K562 (cell line): Measurements from ENCODE around the gene MTRFR. TPM values are rescaled to one million over a fixed set of nuclear protein-coding genes. Genes with fewer than 3 reads are reported as not detected.

Experiments used
- ATAC-seq: fragments of 200-7000 bp; cut with Tn5 transposase; 3 replicates; pipeline ENCODE4 v1.9.1; 2020; ENCODE audit warnings: moderate library complexity
- BruUV-seq: library from RNA; stranded (reverse); fragments of 400-500 nt; replicated peaks from 2 replicates; lab custom pipeline; 2021; lab: Mats Ljungman, UMichigan
- CTCF ChIA-PET: fragments of 300-600 bp; formaldehyde crosslinking; extraction: SDS; loops from one replicate; lab custom pipeline; 2021; ENCODE audit warnings: low intra/inter-chr PET ratio; lab: Yijun Ruan, JAX
- POLR2A ChIA-PET: fragments of 300-600, 350-650 bp; sonication (Branson Sonifier 250); formaldehyde crosslinking; extraction: SDS; loops from one replicate; lab custom pipeline; 2021; ENCODE audit warnings: antibody characterized with exemption, inconsistent platforms; lab: Yijun Ruan, JAX
- DNase-seq, 4 experiments: peaks; one replicate each; pipeline versions ENCODE4 v3.0.0 to v3.0.0-alpha.2; 2011 to 2018; ENCODE audit warnings: low spot score in 3 of 4, mixed read lengths in 3 of 4; ENCODE audit errors: extremely low read depth in 1 of 4
- FAIRE-seq: peaks from 2 replicates; lab custom pipeline; 2011; peaks lifted over from hg19 to GRCh38; lab: Jason Lieb, UNC
- H2AFZ ChIP-seq: 2 replicates; pipeline ENCODE4 v1.6.0; 2011; ENCODE audit warnings: low read depth, low read length, control low read depth, inconsistent platforms
- H3K27ac ChIP-seq: fragments of 200-600 bp; 3 replicates; pipeline ENCODE4 v1.8.0; 2011; ENCODE audit warnings: low read depth, mild to moderate bottlenecking, control low read depth, inconsistent platforms, low read length, moderate library complexity, mixed read lengths; ENCODE audit errors: extremely low read depth
- H3K27me3 ChIP-seq, 2 experiments: fragments of 300-600 bp in 1 of 2; 2 replicates in 1 of 2; 3 replicates in 1 of 2; pipeline versions ENCODE4 v1.6.0 to v1.8.0; 2011; ENCODE audit warnings: inconsistent platforms in 2 of 2, low read length in 2 of 2, mild to moderate bottlenecking in 1 of 2, mixed read lengths in 1 of 2, moderate library complexity in 1 of 2; ENCODE audit not compliant: control insufficient read depth in 2 of 2, insufficient read depth in 2 of 2
- H3K36me3 ChIP-seq: fragments of 300-600 bp; 3 replicates; pipeline ENCODE4 v1.8.0; 2011; ENCODE audit warnings: mild to moderate bottlenecking, low read length, inconsistent platforms; ENCODE audit not compliant: control insufficient read depth, insufficient read depth
- H3K4me1 ChIP-seq, 2 experiments: fragments of 200-600 bp in 1 of 2; replicated peaks in 1 of 2; 2 replicates in 1 of 2; 3 replicates in 1 of 2; pipeline versions ENCODE4 v1.5.1 to v1.8.0; 2011; ENCODE audit warnings: inconsistent platforms in 2 of 2, low read length in 2 of 2, mild to moderate bottlenecking in 1 of 2, mixed read lengths in 1 of 2, moderate library complexity in 1 of 2; ENCODE audit not compliant: control insufficient read depth in 2 of 2, insufficient read depth in 2 of 2
- H3K4me2 ChIP-seq: 2 replicates; pipeline ENCODE4 v1.6.1; 2011; ENCODE audit warnings: low read length, control low read depth, inconsistent platforms, mixed read lengths; ENCODE audit not compliant: insufficient read depth
- H3K4me3 ChIP-seq: fragments of 200-600 bp; sonication (generic), shearing (Covaris generic); 2 replicates; pipeline ENCODE4 v1.5.1; 2016; ENCODE audit warnings: control low read depth, inconsistent platforms
- H3K79me2 ChIP-seq: fragments of 200-600 bp; 3 replicates; pipeline ENCODE4 v1.8.0; 2011; ENCODE audit warnings: low read length, inconsistent platforms; ENCODE audit not compliant: control insufficient read depth, insufficient read depth
- H3K9ac ChIP-seq, 2 experiments: 2 replicates each; pipeline versions ENCODE4 v1.6.0 to v1.6.1; 2011; ENCODE audit warnings: low read depth in 2 of 2, low read length in 2 of 2, control low read depth in 1 of 2, inconsistent platforms in 1 of 2, mild to moderate bottlenecking in 1 of 2, mixed read lengths in 1 of 2; ENCODE audit not compliant: insufficient read depth in 1 of 2
- H3K9me1 ChIP-seq: one replicate; pipeline ENCODE4 v1.6.0; 2011; ENCODE audit warnings: inconsistent platforms, mild to moderate bottlenecking, low read length, moderate library complexity; ENCODE audit not compliant: control insufficient read depth, insufficient read depth
- H3K9me3 ChIP-seq: replicated peaks from 2 replicates; pipeline ENCODE4 v1.5.1; 2011; ENCODE audit warnings: low read depth, low read length, inconsistent platforms; ENCODE audit not compliant: control insufficient read depth, insufficient read depth
- H4K20me1 ChIP-seq: replicated peaks from 2 replicates; pipeline ENCODE4 v1.6.1; 2011; ENCODE audit warnings: low read length, inconsistent platforms, mixed read lengths; ENCODE audit not compliant: control insufficient read depth, insufficient read depth
- CBX2 ChIP-seq: fragments of 200-600 bp; sonication (generic); IDR thresholded peaks from one replicate; pipeline ENCODE4 v1.6.1; 2012; ENCODE audit warnings: mild to moderate bottlenecking, low read length, inconsistent platforms; ENCODE audit not compliant: insufficient read depth, poor library complexity, severe bottlenecking
- FOXA3 ChIP-seq, 2 experiments: fragments of 450-650 bp in 1 of 2; sonication (generic) in 1 of 2; formaldehyde crosslinking; IDR thresholded peaks in 1 of 2; conservative IDR thresholded peaks in 1 of 2; 2 replicates each; pipeline versions ENCODE4 v1.4.0 to v1.8.0; 2020 to 2022; ENCODE audit warnings: mild to moderate bottlenecking in 2 of 2, missing genetic modification reagents in 1 of 2
- GATAD2B ChIP-seq: fragments of 450-650 bp; IDR thresholded peaks from 2 replicates; pipeline ENCODE4 v1.6.1; 2017; ENCODE audit warnings: mild to moderate bottlenecking, borderline replicate concordance
- KDM1A ChIP-seq, 2 experiments: fragments of 450-650 bp; IDR thresholded peaks; 2 replicates each; pipeline ENCODE4 v1.6.1; 2016; ENCODE audit warnings: mild to moderate bottlenecking in 2 of 2
- SAP30 ChIP-seq: fragments of 200-600 bp; sonication (generic); IDR thresholded peaks from 2 replicates; pipeline ENCODE4 v1.6.1; 2012; ENCODE audit warnings: borderline replicate concordance, low read depth, mild to moderate bottlenecking, moderate library complexity, low read length, control low read depth, inconsistent platforms; ENCODE audit not compliant: insufficient read depth, poor library complexity, severe bottlenecking
- SREBF1 ChIP-seq: fragments of 150-350 bp; IDR thresholded peaks from 2 replicates; pipeline ENCODE4 v1.6.1; 2014; ENCODE audit warnings: antibody characterized with exemption, low read depth, low read length, borderline replicate concordance
- STAT5A ChIP-seq: IDR thresholded peaks from 2 replicates; pipeline ENCODE4 v1.6.1; 2012; ENCODE audit warnings: low read length, inconsistent platforms, borderline replicate concordance
- TGIF2 ChIP-seq: sonication (generic); formaldehyde crosslinking; IDR thresholded peaks from 2 replicates; pipeline ENCODE4 v1.8.1; 2022; ENCODE audit warnings: mild to moderate bottlenecking, missing genetic modification reagents, moderate library complexity
- WHSC1 ChIP-seq: IDR thresholded peaks from one replicate; pipeline ENCODE4 v1.6.1; 2012; ENCODE audit warnings: low read length, control low read depth, inconsistent platforms
- ZNF184 ChIP-seq: sonication (generic); formaldehyde crosslinking; IDR thresholded peaks from 2 replicates; pipeline ENCODE4 v1.5.0; 2020; ENCODE audit warnings: missing genetic modification reagents
- ZNF316 ChIP-seq: fragments of 450-650 bp; IDR thresholded peaks from 2 replicates; pipeline ENCODE4 v1.6.1; 2016
- ZNF57 ChIP-seq: fragments of 450-650 bp; formaldehyde crosslinking; IDR thresholded peaks from 2 replicates; pipeline ENCODE4 v1.4.0; 2020; ENCODE audit warnings: mild to moderate bottlenecking, moderate library complexity
- WGBS: fragments of 100-300 bp; shearing (Covaris generic); methylation state at CpG from one replicate; pipeline ENCODE4 v1.1.6; 2016; ENCODE audit warnings: low coverage, mixed read lengths; ENCODE audit not compliant: insufficient coverage; ENCODE audit errors: missing lambda C conversion rate; 5-methylcytosine and 5-hydroxymethylcytosine counted together
- in situ Hi-C: fragments of 300-500 bp; cut with MboI; formaldehyde crosslinking; loops from 4 replicates; pipeline ENCODE4 v1.15.0; 2018; ENCODE audit warnings: inconsistent platforms, mixed read lengths
- intact Hi-C: fragments of 100-400 bp; cut with micrococcal nuclease; formaldehyde crosslinking; loops from 2 replicates; pipeline ENCODE4 v1.14.2; 2022
- polyA plus RNA-seq, 8 experiments: library from polyadenylated mRNA; depleted of rRNA in 4 of 8; stranded (reverse) in 5 of 8; unstranded in 3 of 8; fragments of >200 nt; fragmentation: Nextera tagmentation in 2 of 8; fragmentation: Illumina TruSeq in 1 of 8; extraction: Ambion mirVana in 2 of 8; extraction: Trizol in 1 of 8; gene quantifications; 2 replicates each; pipeline versions ENCODE4 v1.2.1 to v1.2.3, GENCODE V29; 2011 to 2014; ENCODE audit warnings: inconsistent platforms in 1 of 8, missing spikeins in 1 of 8
- total RNA-seq, 7 experiments: library from RNA; depleted of rRNA in 6 of 7; stranded (reverse); fragments of >200 nt in 6 of 7; fragmentation: Illumina TruSeq in 2 of 7; extraction: Trizol in 2 of 7; gene quantifications; 2 replicates each; pipeline versions ENCODE4 v1.2.1 to v1.2.3, GENCODE V29; 2011 to 2021; ENCODE audit warnings: low replicate concordance in 1 of 7
- TF ChIP-seq, protein P1 (sequence below), 2 experiments: fragments of 450-650 bp in 1 of 2; sonication (generic) in 1 of 2; formaldehyde crosslinking in 1 of 2; IDR thresholded peaks in 1 of 2; conservative IDR thresholded peaks in 1 of 2; 2 replicates each; pipeline versions ENCODE4 v1.6.1 to v1.8.1; 2016 to 2023; ENCODE audit warnings: mild to moderate bottlenecking in 2 of 2, moderate library complexity in 2 of 2, inconsistent platforms in 1 of 2, missing genetic modification reagents in 1 of 2
- TF ChIP-seq, protein P2 (sequence below): sonication (generic); formaldehyde crosslinking; IDR thresholded peaks from 2 replicates; pipeline ENCODE4 v1.8.0; 2022; ENCODE audit warnings: missing genetic modification reagents, mild to moderate bottlenecking, borderline replicate concordance

Gene MTRFR
- total and polyA plus RNA-seq, 9 of the 15 experiments (the other 6 are each of a cell fraction or from before 2014, with no cell fraction given): 16.7 to 55.6 (median 34.7) TPM

DNA sequence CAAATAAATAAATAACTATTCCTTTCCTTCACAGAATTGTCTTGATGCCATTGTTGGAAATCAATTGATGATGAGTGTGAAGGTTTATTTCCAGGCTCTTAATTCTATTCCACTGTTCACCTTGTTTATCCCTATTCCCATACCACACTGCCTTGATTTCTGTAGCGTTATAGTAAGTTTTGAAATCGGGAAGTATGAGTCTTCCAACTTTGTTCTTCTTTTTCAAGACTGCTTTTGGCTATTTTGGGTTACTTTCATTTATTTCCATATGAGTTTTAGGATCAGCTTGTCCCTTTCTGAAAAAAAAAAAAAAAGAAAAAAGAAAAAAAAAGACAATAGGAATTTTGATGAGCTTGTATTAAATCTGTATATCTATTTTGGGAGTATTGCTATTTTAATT, 47.7 kb downstream of the MTRFR start:
- 64% methylated on average over 2 of the region's 2 CpGs for whole genome bisulfite sequencing
- no peak for DNase-seq
- in situ Hi-C loops (no loop called here), intact Hi-C loops (no loop called here)
- H3K9me1 ChIP-seq: no peaks in the 10 kb centered on the region
- no peak overlapping the region for H2AFZ ChIP-seq
- H3K27ac ChIP-seq: no peak overlapping the region
- H3K4me2 ChIP-seq: no peak overlapping the region
- no peaks in the 10 kb centered on the region for H3K36me3 ChIP-seq
- ChIA-PET CTCF (no interaction called here), POLR2A (no interaction called here)
- no peaks in the 10 kb centered on the region for H3K27me3 ChIP-seq
- H3K4me1 ChIP-seq: no peaks in the 10 kb centered on the region
- no peak for ATAC-seq
- H3K9ac ChIP-seq: no peak overlapping the region
- no peaks in the 10 kb centered on the region for H4K20me1 ChIP-seq
- no peak for TF ChIP-seq ZNF57
- TF ChIP-seq ZNF316: peak; percentile 63; the same call in 1 of the 2 replicates
- BruUV-seq: no TSS peak
- H3K9me3 ChIP-seq: no peaks in the 10 kb centered on the region
- no peaks in the 10 kb centered on the region for H3K79me2 ChIP-seq
- H3K4me3 ChIP-seq: no peak overlapping the region
- no peak for FAIRE-seq

DNA sequence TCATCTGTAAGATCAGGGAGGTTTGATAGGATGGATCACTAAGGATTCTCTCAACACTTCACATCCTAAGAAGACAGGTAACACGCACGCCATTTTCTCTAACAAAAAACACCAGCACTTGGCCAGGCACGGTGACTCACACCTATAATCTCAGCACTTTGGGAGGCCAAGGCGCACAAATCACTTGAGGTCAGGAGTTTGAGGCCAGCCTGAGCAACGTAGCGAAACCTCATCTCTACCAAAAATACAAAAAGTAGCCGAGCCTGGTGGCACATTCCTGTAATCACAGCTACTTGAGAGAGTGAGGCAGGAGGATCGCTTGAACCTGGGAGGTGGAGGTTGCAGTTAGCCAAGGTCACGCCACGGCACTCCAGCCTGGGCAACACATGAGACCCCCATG, 48.9 kb downstream of the MTRFR start:
- in situ Hi-C loops: no loop called here
- TF ChIP-seq GATAD2B (no peak), FOXA3 (CRISPR knock-in tag; conservative IDR thresholded peaks at IDR 0.05 in 1 of 2, IDR thresholded peaks at IDR 0.05 in 1 of 2) (no peak), TGIF2 (CRISPR knock-in tag) (no peak), STAT5A (no peak), CBX2 (no peak), SREBF1 (no peak), WHSC1 (no peak), ZNF184 (CRISPR knock-in tag) (no peak), KDM1A (IDR thresholded peaks at IDR 0.05) (peak; percentile 54 to 75; a peak in 3 of 4 replicates), SAP30 (no peak)
- TF ChIP-seq, protein P1, sequence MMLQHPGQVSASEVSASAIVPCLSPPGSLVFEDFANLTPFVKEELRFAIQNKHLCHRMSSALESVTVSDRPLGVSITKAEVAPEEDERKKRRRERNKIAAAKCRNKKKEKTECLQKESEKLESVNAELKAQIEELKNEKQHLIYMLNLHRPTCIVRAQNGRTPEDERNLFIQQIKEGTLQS (IDR thresholded peaks at IDR 0.05): peak; percentile 11; the same call in 1 of the 2 replicates
- TF ChIP-seq, protein P1 (CRISPR knock-in tag; conservative IDR thresholded peaks at IDR 0.05): no peak
- TF ChIP-seq, protein P2, sequence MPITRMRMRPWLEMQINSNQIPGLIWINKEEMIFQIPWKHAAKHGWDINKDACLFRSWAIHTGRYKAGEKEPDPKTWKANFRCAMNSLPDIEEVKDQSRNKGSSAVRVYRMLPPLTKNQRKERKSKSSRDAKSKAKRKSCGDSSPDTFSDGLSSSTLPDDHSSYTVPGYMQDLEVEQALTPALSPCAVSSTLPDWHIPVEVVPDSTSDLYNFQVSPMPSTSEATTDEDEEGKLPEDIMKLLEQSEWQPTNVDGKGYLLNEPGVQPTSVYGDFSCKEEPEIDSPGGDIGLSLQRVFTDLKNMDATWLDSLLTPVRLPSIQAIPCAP (CRISPR knock-in tag): no peak

More for the DNA sequence above, 48.9 kb downstream of the MTRFR start:
- DNase-seq (no peak), ATAC-seq (no peak; the same call in 2 of the 3 replicates), FAIRE-seq (peak; percentile 67)
- no TSS peak for BruUV-seq
- 44% methylated on average over 10 of the region's 10 CpGs for WGBS
- Histone ChIP-seq H3K4me3 (no peak overlapping the region), H3K9me3 (no peaks in the 10 kb centered on the region), H2AFZ (no peak overlapping the region), H3K79me2 (no peaks in the 10 kb centered on the region), H3K4me1 (no peaks in the 10 kb centered on the region), H4K20me1 (no peaks in the 10 kb centered on the region), H3K4me2 (no peak overlapping the region), H3K27ac (no peak overlapping the region), H3K9ac (no peak overlapping the region), H3K9me1 (no peaks in the 10 kb centered on the region), H3K36me3 (no peaks in the 10 kb centered on the region), H3K27me3 (no peaks in the 10 kb centered on the region)
- intact Hi-C loops: no loop called here
- POLR2A ChIA-PET: interaction anchor here (0.6 to 1.3 kb wide), 3 partner anchors 9 to 309 kb away, joined by 3 read pairs; no protein-coding TSS in a partner anchor
- CTCF ChIA-PET: no interaction called here
